ENCODE results near the gene MSRB2.

The MSRB2 gene

DNA sequence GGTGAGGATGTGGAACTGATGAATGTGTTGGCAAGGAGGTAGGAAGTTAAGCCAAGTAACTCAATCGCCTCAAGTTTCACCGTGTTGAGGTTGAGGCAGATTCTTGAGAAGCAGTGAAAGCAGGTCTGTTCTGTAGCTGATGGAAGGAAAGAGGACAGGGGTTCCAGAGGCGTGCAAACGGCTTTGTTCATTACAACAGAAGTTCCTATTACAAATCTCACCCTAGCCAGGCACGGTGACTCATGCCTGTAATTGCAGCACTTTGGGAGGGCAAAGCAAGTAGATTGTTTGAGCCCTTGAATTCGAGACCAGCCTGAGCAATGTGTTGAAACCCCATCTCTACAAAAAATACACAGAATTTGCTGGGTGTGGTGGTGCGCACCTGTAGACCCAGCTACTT lies 59.8 kb downstream of the MSRB2 start:
- DNase-seq (ENCODE audit: low spot score): no peak
- in situ Hi-C loops (cut with MboI; ENCODE audit: low pct_unique_long_range_greater_than_20kb, low sequenced_read_pairs, unreplicated experiment): no loop called here
- TF ChIP-seq, protein P1, sequence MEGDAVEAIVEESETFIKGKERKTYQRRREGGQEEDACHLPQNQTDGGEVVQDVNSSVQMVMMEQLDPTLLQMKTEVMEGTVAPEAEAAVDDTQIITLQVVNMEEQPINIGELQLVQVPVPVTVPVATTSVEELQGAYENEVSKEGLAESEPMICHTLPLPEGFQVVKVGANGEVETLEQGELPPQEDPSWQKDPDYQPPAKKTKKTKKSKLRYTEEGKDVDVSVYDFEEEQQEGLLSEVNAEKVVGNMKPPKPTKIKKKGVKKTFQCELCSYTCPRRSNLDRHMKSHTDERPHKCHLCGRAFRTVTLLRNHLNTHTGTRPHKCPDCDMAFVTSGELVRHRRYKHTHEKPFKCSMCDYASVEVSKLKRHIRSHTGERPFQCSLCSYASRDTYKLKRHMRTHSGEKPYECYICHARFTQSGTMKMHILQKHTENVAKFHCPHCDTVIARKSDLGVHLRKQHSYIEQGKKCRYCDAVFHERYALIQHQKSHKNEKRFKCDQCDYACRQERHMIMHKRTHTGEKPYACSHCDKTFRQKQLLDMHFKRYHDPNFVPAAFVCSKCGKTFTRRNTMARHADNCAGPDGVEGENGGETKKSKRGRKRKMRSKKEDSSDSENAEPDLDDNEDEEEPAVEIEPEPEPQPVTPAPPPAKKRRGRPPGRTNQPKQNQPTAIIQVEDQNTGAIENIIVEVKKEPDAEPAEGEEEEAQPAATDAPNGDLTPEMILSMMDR (IDR thresholded peaks at IDR 0.05; ENCODE audit: extremely low read depth, insufficient read depth, missing control alignments): no peak

DNA sequence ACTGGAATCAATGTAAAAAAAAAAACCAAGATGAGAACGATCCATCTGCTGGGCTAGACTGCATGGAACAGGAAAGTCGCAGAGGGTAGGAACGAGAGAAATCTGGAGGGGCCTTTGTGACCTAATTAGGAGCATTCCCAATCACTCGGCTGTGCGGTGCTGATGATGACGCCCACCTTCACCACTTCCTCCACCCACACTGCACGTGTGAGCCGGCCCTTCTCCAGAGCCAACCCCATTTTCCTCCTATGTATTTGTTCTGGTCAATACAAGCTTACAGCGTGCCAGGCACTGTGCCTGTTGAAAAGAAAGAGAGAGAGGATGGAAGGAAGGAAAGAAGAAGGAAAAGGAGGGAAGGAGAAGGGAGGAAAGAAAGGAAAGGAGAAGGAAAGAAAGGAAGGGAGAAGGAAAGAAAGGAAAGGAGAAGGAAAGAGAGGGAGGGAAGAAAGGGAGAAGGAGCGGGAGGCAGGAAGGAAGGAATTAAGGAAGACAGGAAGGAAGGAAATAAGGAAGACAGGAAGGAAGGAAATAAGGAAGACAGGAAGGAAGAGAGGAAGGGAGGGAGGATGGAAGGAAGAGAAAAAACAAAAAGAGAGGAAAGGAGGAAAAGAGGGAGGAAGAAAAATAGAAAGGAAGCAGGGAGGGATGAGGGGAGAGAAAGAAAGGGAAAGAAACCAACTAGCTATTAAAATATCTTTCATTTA lies 61.2 kb downstream of the MSRB2 start:
- in situ Hi-C loops (cut with MboI; ENCODE audit: low pct_unique_long_range_greater_than_20kb, low sequenced_read_pairs, unreplicated experiment): no loop called here
- TF ChIP-seq, protein P1 (IDR thresholded peaks at IDR 0.05; ENCODE audit: extremely low read depth, insufficient read depth, missing control alignments): no peak

DNA sequence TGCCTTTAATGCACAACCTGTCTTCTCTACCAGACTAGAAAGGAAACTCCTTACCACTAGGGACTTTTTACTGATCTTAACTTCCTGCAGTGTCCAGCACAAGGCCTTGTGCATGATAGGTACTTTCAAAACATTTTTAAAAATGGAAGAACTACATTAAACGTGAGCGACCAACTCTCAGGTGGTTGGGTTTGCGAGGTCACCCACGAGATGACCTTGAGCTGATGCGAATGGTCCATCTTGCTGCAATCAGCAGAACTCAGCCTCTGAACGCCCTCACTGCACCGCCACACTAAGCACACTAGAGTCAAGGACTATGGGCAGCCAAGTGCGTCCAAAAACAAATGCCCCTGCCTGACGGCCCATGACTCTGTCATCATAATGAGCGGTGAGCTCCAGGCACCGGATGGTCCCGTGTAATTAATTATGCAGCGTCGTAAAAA lies 61.9 kb downstream of the MSRB2 start:
- in situ Hi-C loops (cut with MboI; ENCODE audit: low pct_unique_long_range_greater_than_20kb, low sequenced_read_pairs, unreplicated experiment): no loop called here
- TF ChIP-seq, protein P1 (IDR thresholded peaks at IDR 0.05; ENCODE audit: extremely low read depth, insufficient read depth, missing control alignments): no peak
- peak; percentile 50 for DNase-seq (ENCODE audit: low spot score)

More for the DNA sequence above, 61.2 kb downstream of the MSRB2 start:
- DNase-seq (ENCODE audit: low spot score): no peak

DNA sequence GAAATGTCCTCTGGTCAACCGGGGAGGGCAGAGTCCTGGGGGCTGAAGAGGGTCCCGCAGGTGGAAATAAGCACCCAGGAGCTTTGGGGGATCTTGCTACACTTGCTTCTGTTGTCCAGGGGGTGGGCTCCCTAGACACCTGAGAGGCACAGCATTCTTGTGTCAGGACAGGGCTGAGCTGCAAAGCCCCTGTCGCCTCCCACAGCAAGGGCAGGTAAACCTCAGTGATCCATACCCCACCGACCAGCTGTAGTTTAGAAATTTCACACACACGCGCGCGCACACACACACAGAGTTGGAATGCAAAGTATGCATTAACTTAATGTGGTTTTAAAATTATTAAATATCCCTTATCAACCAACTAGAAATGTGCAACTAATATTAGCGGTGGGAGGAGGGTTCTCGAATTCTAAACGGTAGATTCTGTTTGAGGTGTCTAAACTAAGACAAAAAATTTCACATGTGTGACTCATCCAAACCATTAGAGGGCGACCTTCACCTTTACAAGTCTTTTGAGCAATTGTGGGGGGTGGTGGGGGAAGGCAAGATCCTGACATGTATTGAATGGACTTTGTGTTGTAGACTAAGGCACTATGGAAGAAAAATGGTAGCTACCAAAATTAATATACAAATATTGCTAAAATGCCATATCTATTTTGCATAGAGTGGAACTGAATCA lies 62.5 kb downstream of the MSRB2 start:
- TF ChIP-seq, protein P1 (IDR thresholded peaks at IDR 0.05; ENCODE audit: extremely low read depth, insufficient read depth, missing control alignments): peak; percentile 56
- DNase-seq (ENCODE audit: low spot score): peak; percentile 64
- in situ Hi-C loops (cut with MboI; ENCODE audit: low pct_unique_long_range_greater_than_20kb, low sequenced_read_pairs, unreplicated experiment): no loop called here

DNA sequence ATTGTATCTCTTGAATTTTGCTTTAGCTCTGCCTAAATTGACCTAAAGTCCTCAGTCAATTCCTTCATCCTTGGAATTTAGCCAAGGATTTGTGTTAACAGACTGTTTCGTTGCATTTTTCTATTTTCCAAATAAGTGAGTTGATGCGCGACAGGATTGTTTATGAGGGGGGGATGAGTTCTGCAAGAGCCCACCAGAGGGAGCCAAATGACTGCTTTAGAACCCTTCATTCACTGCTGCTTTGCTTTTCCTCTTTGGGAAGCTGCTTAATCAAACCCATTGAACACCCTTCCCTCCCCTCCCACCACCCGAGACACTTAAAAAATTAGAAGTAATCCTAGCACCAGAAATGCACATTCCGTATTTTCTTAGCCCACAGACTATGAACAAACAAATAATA lies 63.0 kb downstream of the MSRB2 start:
- TF ChIP-seq, protein P1 (IDR thresholded peaks at IDR 0.05; ENCODE audit: extremely low read depth, insufficient read depth, missing control alignments): peak; percentile 79
- peak; percentile 80 for DNase-seq (ENCODE audit: low spot score)
- in situ Hi-C loops (cut with MboI; ENCODE audit: low pct_unique_long_range_greater_than_20kb, low sequenced_read_pairs, unreplicated experiment): no loop called here

DNA sequence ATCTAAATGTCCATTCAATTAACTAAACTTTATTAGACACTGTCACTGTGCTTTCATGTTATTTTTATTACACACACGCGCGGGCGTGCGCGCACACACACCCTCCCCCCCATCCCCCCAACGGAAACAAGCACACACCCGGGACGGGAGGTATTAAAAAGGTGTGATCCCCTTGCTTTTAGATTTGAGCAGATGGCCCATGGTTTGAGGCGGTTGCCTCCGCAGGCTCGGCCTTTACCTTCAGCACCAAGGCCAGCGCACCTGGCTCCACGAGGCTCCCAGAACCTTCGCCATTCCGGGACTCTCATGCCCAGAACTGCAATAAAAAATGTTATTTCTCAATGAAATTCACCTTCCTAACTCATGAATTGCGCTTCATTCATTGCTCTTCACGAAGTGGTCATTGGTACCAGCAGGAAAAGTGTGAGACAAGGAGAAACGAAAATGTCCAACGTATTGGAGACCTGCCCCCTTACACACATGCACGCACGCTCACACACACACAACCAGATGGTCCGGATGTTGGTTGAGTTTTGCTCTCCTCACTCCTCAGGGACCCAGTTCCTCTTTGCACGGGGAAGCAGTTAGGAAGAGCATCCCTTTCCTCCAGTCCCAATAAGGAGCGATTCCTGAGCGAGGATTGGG lies 76.0 kb downstream of the MSRB2 start:
- in situ Hi-C loops (cut with MboI; ENCODE audit: low pct_unique_long_range_greater_than_20kb, low sequenced_read_pairs, unreplicated experiment): no loop called here
- DNase-seq (ENCODE audit: low spot score): peak; percentile 50
- TF ChIP-seq, protein P1 (IDR thresholded peaks at IDR 0.05; ENCODE audit: extremely low read depth, insufficient read depth, missing control alignments): no peak

All from GM13977 (cell line).